Esophagus muscularis mucosa (tissue), 3 donors: Measurements from ENCODE around the gene HSPG2.

Experiments
- EP300 ChIP-seq: sonication (generic); formaldehyde crosslinking; IDR thresholded peaks from one replicate; pipeline ENCODE4 v1.6.1; 2017; ENCODE audit warnings: antibody characterized with exemption
- TF ChIP-seq, protein P1 (sequence below), 3 experiments: fragments of 200-600 bp in 2 of 3; fragments of 450-650 bp in 1 of 3; sonication (generic) in 2 of 3; IDR thresholded peaks; one replicate each; pipeline ENCODE4 v1.5.1; 2017 to 2019; ENCODE audit warnings: antibody characterized with exemption in 3 of 3, mild to moderate bottlenecking in 2 of 3, moderate library complexity in 1 of 3

DNA sequence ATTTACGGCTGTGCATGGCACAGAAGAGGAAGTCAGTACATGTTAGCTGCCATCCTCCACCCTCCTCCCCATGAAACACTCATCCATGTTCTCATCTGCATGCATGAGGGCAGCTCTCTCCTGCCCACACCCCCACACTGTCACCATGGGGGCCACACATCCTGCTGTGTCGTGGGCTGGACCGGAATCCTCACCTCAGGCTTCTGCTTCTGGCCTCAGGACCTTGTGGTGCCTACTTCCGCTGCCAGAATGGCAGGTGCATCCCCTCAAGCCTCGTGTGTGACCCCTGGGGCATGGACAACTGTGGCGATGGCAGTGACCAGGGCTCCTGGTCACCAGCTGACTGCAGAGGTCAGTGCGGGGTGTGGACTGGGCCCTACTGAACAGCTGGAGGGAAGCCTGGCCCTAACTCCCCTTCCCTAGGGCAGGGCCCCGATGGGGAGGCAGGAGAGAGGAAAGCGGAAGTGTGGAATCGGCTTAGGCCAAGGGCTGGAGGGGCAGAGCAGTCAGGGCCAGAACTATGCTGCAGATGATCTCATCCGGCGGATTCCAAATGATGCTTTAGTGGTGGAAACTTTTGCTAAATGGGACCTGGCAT is 121.3 kb downstream of the HSPG2 start:
- TF ChIP-seq, protein P1, sequence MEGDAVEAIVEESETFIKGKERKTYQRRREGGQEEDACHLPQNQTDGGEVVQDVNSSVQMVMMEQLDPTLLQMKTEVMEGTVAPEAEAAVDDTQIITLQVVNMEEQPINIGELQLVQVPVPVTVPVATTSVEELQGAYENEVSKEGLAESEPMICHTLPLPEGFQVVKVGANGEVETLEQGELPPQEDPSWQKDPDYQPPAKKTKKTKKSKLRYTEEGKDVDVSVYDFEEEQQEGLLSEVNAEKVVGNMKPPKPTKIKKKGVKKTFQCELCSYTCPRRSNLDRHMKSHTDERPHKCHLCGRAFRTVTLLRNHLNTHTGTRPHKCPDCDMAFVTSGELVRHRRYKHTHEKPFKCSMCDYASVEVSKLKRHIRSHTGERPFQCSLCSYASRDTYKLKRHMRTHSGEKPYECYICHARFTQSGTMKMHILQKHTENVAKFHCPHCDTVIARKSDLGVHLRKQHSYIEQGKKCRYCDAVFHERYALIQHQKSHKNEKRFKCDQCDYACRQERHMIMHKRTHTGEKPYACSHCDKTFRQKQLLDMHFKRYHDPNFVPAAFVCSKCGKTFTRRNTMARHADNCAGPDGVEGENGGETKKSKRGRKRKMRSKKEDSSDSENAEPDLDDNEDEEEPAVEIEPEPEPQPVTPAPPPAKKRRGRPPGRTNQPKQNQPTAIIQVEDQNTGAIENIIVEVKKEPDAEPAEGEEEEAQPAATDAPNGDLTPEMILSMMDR (IDR thresholded peaks at IDR 0.05): no peak
- TF ChIP-seq EP300: no peak
